ENCODE data around the gene PDE6A.

GRCh38 chr5:149827086-149827485, 117.5 kb downstream of the PDE6A start:
- TF ChIP-seq, protein P1, sequence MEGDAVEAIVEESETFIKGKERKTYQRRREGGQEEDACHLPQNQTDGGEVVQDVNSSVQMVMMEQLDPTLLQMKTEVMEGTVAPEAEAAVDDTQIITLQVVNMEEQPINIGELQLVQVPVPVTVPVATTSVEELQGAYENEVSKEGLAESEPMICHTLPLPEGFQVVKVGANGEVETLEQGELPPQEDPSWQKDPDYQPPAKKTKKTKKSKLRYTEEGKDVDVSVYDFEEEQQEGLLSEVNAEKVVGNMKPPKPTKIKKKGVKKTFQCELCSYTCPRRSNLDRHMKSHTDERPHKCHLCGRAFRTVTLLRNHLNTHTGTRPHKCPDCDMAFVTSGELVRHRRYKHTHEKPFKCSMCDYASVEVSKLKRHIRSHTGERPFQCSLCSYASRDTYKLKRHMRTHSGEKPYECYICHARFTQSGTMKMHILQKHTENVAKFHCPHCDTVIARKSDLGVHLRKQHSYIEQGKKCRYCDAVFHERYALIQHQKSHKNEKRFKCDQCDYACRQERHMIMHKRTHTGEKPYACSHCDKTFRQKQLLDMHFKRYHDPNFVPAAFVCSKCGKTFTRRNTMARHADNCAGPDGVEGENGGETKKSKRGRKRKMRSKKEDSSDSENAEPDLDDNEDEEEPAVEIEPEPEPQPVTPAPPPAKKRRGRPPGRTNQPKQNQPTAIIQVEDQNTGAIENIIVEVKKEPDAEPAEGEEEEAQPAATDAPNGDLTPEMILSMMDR (IDR thresholded peaks at IDR 0.05), result no peak
- TF ChIP-seq POLR2A (IDR thresholded peaks at IDR 0.05), result no peak
- no peak for TF ChIP-seq EP300 (IDR thresholded peaks at IDR 0.05)

All from ovary (tissue), 3 donors.